ENCODE data around the gene PILRB. TPM values are rescaled to one million over a fixed set of nuclear protein-coding genes. Genes with fewer than 3 reads are reported as not detected.
"Not testable (repeated sequence)": the region's sequence is repeated elsewhere in the genome, so short reads cannot be mapped to it uniquely, and the experiment has no call there.

Gene PILRB
- total RNA-seq, 6 experiments from 2014 or later, result 12.0 to 36.2 (median 22.7) TPM

DNA sequence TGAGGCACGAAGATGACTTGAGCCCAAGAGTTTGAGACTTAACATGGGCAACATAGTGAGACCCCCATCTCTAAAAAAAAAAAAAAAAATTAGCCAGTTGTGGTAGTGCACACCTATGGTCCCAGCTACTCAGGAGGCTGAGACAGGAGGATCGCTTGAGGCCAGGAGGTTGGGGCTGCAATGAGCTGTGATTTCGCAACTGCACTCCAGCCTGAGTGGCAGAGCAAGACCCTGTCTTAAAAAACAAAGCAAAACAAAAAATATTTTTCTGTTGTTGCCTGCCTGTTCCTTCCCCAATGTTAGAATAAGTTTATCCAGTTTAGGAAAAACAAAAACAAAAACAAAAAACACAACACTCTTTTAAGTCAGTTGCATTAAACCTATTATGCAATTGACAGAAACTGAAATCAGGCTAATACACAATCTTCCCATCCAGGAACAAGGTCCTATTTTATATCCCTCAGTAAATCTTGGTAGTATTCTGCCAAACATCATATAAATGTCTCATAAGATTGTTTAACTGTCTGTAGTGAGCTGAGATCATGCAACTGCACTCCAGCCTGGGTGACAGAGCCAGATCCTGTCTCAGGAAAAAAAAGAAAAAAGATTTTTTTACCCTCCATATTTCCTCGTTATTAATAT, 20.3 kb downstream of the PILRB start:
- Histone ChIP-seq H3K4me1 (no peaks in the 10 kb centered on the region), H3K27me3 (no peaks in the 10 kb centered on the region), H3K9me3 (no peaks in the 10 kb centered on the region), H3K4me3 (no peak overlapping the region), H3K36me3 (no peaks in the 10 kb centered on the region), H3K27ac (no peak overlapping the region)
- 88% methylated on average over 4 of the region's 4 CpGs for WGBS (ENCODE audit: insufficient coverage, low coverage, low lambda C conversion rate, missing lambda C conversion rate)
- intact Hi-C loops (cut with DNase I), result no loop called here
- DNase-seq, result no peak
- ATAC-seq, result no peak
- TF ChIP-seq POLR2A (IDR thresholded peaks at IDR 0.05) (no peak), CTCF (IDR thresholded peaks at IDR 0.05) (no peak)

GRCh38 chr7:100380196-100380595, 22.3 kb downstream of the PILRB start:
- no peaks in the 10 kb centered on the region for H3K9me3 ChIP-seq
- no peaks in the 10 kb centered on the region for H3K36me3 ChIP-seq
- no peaks in the 10 kb centered on the region for H3K27me3 ChIP-seq
- ATAC-seq, result peak in 3 of 4 donors; percentile 37 to 43 (median 38)
- intact Hi-C loops (cut with DNase I), result no loop called here
- H3K4me1 ChIP-seq, result no peaks in the 10 kb centered on the region
- TF ChIP-seq POLR2A (IDR thresholded peaks at IDR 0.05) (no peak), CTCF (IDR thresholded peaks at IDR 0.05) (no peak)
- DNase-seq, result no peak
- 48% methylated on average over 4 of the region's 4 CpGs for WGBS (ENCODE audit: insufficient coverage, low coverage, low lambda C conversion rate, missing lambda C conversion rate)
- H3K27ac ChIP-seq, result peak overlapping the region in 2 of 3 donors; percentile 22 to 34
- no peak overlapping the region for H3K4me3 ChIP-seq

- intact Hi-C loops (cut with DNase I); ATAC-seq; H3K27me3 ChIP-seq; H3K36me3 ChIP-seq; H3K9me3 ChIP-seq; H3K4me3 ChIP-seq; H3K4me1 ChIP-seq; H3K27ac ChIP-seq; DNase-seq: not testable (repeated sequence)
- 53% methylated on average over 3 of the region's 49 CpGs for WGBS (ENCODE audit: insufficient coverage, low coverage, low lambda C conversion rate, missing lambda C conversion rate)
These were observed 23.8 kb downstream of the PILRB start for GRCh38 chr7:100381531-100382233.

GRCh38 chr7:100382234-100382853, 24.4 kb downstream of the PILRB start:
- H3K4me3 ChIP-seq; H3K27me3 ChIP-seq; H3K4me1 ChIP-seq; intact Hi-C loops (cut with DNase I); H3K36me3 ChIP-seq; DNase-seq; H3K27ac ChIP-seq; H3K9me3 ChIP-seq: not testable (repeated sequence)
- WGBS (ENCODE audit: insufficient coverage, low coverage, low lambda C conversion rate, missing lambda C conversion rate), result 58% methylated on average over 5 of the region's 8 CpGs
- peak in 1 of 4 donors; percentile 12 for ATAC-seq

GRCh38 chr7:100384628-100385294, 26.8 kb downstream of the PILRB start:
- no peaks in the 10 kb centered on the region for H3K27me3 ChIP-seq
- H3K36me3 ChIP-seq, result no peaks in the 10 kb centered on the region
- WGBS (ENCODE audit: insufficient coverage, low coverage, low lambda C conversion rate, missing lambda C conversion rate), result 60% methylated on average over 6 of the region's 6 CpGs
- ATAC-seq, result peak in 3 of 4 donors; percentile 50 to 57 (median 53)
- intact Hi-C loops (cut with DNase I), result no loop called here
- no peak overlapping the region for H3K27ac ChIP-seq
- TF ChIP-seq POLR2A (IDR thresholded peaks at IDR 0.05), result no peak
- no peak for TF ChIP-seq CTCF (IDR thresholded peaks at IDR 0.05)
- no peak overlapping the region for H3K4me3 ChIP-seq
- no peaks in the 10 kb centered on the region for H3K9me3 ChIP-seq
- H3K4me1 ChIP-seq, result no peaks in the 10 kb centered on the region
- no peak for DNase-seq

Measured in right lobe of liver (tissue), 6 donors.